ENCODE data around the gene BTBD9. TPM values are rescaled to one million over a fixed set of nuclear protein-coding genes. Genes with fewer than 3 reads are reported as not detected.
"Not testable (repeated sequence)": the region's sequence is repeated elsewhere in the genome, so short reads cannot be mapped to it uniquely, and the experiment has no call there.

The BTBD9 gene
- total RNA-seq, 6 experiments from 2014 or later: 4.5 to 7.5 (median 5.7) TPM

DNA sequence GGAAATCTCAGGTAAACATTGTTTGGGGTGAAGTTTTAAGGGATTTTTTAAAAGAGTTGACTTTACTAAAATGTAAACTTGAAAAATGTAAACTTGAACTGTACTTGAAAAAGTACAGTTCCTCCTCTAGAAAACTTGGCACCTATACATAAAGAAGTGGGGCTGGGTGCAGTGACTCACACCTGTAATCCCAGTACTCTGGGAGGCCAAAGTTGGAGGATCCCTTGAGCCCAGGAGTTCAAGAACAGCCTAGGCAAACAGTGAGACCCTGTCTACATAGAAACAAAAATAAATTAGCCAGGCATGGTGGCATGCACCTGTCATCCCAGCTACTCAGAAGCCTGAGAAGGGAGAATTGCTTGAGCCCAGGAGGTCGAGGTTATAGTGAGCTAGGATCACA is 7.2 kb downstream of the BTBD9 start:
- DNase-seq: no peak
- no peak overlapping the region for H3K27ac ChIP-seq
- WGBS (ENCODE audit: insufficient coverage, low coverage, low lambda C conversion rate, missing lambda C conversion rate): 100% methylated on average over 1 of the region's 1 CpG

GRCh38 chr6:38631186-38631783 is 8.4 kb downstream of the BTBD9 start:
- H3K9me3 ChIP-seq: no peaks in the 10 kb centered on the region
- DNase-seq: no peak
- peaks cover 0 to 6% (median 0%) of the 10 kb centered on the region in 4 donors for H3K4me1 ChIP-seq
- WGBS (ENCODE audit: insufficient coverage, low coverage, low lambda C conversion rate, missing lambda C conversion rate): 87% methylated on average over 2 of the region's 3 CpGs
- no peaks in the 10 kb centered on the region for H3K36me3 ChIP-seq
- ATAC-seq: no peak
- H3K4me3 ChIP-seq: no peak overlapping the region
- H3K27me3 ChIP-seq: no peaks in the 10 kb centered on the region
- intact Hi-C loops (cut with DNase I): no loop called here
- H3K27ac ChIP-seq: no peak overlapping the region
- TF ChIP-seq, protein P1, sequence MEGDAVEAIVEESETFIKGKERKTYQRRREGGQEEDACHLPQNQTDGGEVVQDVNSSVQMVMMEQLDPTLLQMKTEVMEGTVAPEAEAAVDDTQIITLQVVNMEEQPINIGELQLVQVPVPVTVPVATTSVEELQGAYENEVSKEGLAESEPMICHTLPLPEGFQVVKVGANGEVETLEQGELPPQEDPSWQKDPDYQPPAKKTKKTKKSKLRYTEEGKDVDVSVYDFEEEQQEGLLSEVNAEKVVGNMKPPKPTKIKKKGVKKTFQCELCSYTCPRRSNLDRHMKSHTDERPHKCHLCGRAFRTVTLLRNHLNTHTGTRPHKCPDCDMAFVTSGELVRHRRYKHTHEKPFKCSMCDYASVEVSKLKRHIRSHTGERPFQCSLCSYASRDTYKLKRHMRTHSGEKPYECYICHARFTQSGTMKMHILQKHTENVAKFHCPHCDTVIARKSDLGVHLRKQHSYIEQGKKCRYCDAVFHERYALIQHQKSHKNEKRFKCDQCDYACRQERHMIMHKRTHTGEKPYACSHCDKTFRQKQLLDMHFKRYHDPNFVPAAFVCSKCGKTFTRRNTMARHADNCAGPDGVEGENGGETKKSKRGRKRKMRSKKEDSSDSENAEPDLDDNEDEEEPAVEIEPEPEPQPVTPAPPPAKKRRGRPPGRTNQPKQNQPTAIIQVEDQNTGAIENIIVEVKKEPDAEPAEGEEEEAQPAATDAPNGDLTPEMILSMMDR (IDR thresholded peaks at IDR 0.05): no peak
- no peak for TF ChIP-seq POLR2A (IDR thresholded peaks at IDR 0.05)

More for the DNA sequence above, 7.2 kb downstream of the BTBD9 start:
- TF ChIP-seq POLR2A (IDR thresholded peaks at IDR 0.05): no peak
- ATAC-seq: no peak
- Histone ChIP-seq H3K27me3 (no peaks in the 10 kb centered on the region), H3K4me3 (no peak overlapping the region), H3K9me3 (no peaks in the 10 kb centered on the region), H3K36me3 (no peaks in the 10 kb centered on the region), H3K4me1 (peaks cover 0 to 10% (median 3%) of the 10 kb centered on the region in 4 donors)
- intact Hi-C loops (cut with DNase I): no loop called here

GRCh38 chr6:38625217-38625616 is 14.5 kb downstream of the BTBD9 start:
- intact Hi-C loops (cut with DNase I): no loop called here
- H3K27me3 ChIP-seq: no peaks in the 10 kb centered on the region
- H3K9me3 ChIP-seq: no peaks in the 10 kb centered on the region
- ATAC-seq (no peak), DNase-seq (no peak)
- no peak for TF ChIP-seq POLR2A (IDR thresholded peaks at IDR 0.05)
- TF ChIP-seq, protein P1 (IDR thresholded peaks at IDR 0.05): no peak
- H3K36me3 ChIP-seq: no peaks in the 10 kb centered on the region
- no peak overlapping the region for H3K4me3 ChIP-seq
- no peak overlapping the region for H3K27ac ChIP-seq
- WGBS (ENCODE audit: insufficient coverage, low coverage, low lambda C conversion rate, missing lambda C conversion rate): 100% methylated on average over 1 of the region's 1 CpG
- H3K4me1 ChIP-seq: no peaks in the 10 kb centered on the region

DNA sequence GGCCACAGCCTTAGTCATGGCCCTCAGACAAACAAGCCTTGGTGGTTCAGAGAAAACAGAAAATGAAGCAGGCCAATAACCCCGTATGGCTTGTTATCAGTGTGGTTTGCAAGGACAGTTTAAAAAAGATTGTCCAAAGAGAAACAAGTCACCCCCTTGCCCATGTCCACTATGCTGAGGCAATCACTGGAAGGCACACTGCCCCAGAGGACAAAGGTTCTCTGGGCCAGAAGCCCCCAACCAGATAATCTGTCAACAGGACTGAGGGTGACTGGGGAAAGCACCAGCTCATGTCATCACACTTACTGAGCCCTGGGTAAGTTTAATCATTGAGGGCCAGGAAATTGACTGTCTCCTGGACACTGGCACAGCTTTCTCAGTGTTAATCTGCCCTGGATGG is 20.4 kb downstream of the BTBD9 start:
- intact Hi-C loops (cut with DNase I); H3K4me1 ChIP-seq; H3K9me3 ChIP-seq; H3K27me3 ChIP-seq; DNase-seq; H3K4me3 ChIP-seq; H3K36me3 ChIP-seq: not testable (repeated sequence)
- 7% methylated on average over 1 of the region's 1 CpG for WGBS (ENCODE audit: insufficient coverage, low coverage, low lambda C conversion rate, missing lambda C conversion rate)
- ATAC-seq: peak; percentile 42 to 69 (median 56)
- peak overlapping the region in 2 of 3 donors; percentile 11 to 28 for H3K27ac ChIP-seq

DNA sequence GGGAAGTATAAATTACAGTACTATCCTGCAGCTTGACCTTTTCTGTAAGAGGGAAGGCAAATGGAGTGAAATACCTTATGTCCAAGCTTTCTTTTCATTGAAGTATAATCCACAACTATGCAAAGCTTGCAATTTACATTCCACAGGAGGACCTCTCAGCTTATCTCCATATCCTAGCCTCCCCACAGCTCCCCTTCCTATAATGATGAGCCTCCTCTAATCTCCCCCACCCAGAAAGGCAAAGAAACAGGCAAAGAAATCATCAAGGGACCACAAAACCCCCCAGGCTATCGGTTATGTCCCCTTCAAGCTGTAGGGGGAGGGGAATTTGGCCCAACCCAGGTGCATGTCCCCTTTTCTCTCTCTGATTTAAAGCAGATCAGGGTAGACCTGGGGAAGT is 21.4 kb downstream of the BTBD9 start:
- H3K27ac ChIP-seq; ATAC-seq; H3K36me3 ChIP-seq; H3K9me3 ChIP-seq; H3K4me3 ChIP-seq; H3K4me1 ChIP-seq; DNase-seq; H3K27me3 ChIP-seq; intact Hi-C loops (cut with DNase I): not testable (repeated sequence)
- 100% methylated on average over 1 of the region's 1 CpG for WGBS (ENCODE audit: insufficient coverage, low coverage, low lambda C conversion rate, missing lambda C conversion rate)

GRCh38 chr6:38617856-38618255 is 21.9 kb downstream of the BTBD9 start:
- H3K27ac ChIP-seq: no peak overlapping the region
- TF ChIP-seq POLR2A (IDR thresholded peaks at IDR 0.05): no peak
- TF ChIP-seq, protein P1 (IDR thresholded peaks at IDR 0.05): no peak
- peaks cover 0 to 10% (median 3%) of the 10 kb centered on the region in 4 donors for H3K4me1 ChIP-seq
- no peaks in the 10 kb centered on the region for H3K27me3 ChIP-seq
- 96% methylated on average over 7 of the region's 8 CpGs for WGBS (ENCODE audit: insufficient coverage, low coverage, low lambda C conversion rate, missing lambda C conversion rate)
- no peak overlapping the region for H3K4me3 ChIP-seq
- DNase-seq (no peak), ATAC-seq (no peak)
- H3K9me3 ChIP-seq: no peaks in the 10 kb centered on the region
- intact Hi-C loops (cut with DNase I): no loop called here
- H3K36me3 ChIP-seq: no peaks in the 10 kb centered on the region
